Lung microvascular endothelial cell (primary cell): Measurements from ENCODE around the gene PIH1D2. TPM values are rescaled to one million over a fixed set of nuclear protein-coding genes. Genes with fewer than 3 reads are reported as not detected.
A peak's percentile ranks its signal among the peaks of the same experiment; 100 is the strongest.
"Not testable (repeated sequence)": the region's sequence is repeated elsewhere in the genome, so short reads cannot be mapped to it uniquely, and the experiment has no call there.

Experiments used
- DNase-seq, 2 donors: peaks; one replicate each; pipeline versions ENCODE4 v3.0.0 to v3.0.0-alpha.2; 2010; ENCODE audit warnings: low read depth in 2 of 2
- total RNA-seq: library from RNA; depleted of rRNA; stranded (reverse); fragments of >200 nt; gene quantifications from 2 replicates; pipeline ENCODE4 v1.2.1, GENCODE V29; 2014

The PIH1D2 gene
- total RNA-seq, 1 donor from 2014 or later = 0.40 TPM

GRCh38 chr11:112057170-112057569, 16.6 kb downstream of the PIH1D2 start:
- DNase-seq = no peak

DNA sequence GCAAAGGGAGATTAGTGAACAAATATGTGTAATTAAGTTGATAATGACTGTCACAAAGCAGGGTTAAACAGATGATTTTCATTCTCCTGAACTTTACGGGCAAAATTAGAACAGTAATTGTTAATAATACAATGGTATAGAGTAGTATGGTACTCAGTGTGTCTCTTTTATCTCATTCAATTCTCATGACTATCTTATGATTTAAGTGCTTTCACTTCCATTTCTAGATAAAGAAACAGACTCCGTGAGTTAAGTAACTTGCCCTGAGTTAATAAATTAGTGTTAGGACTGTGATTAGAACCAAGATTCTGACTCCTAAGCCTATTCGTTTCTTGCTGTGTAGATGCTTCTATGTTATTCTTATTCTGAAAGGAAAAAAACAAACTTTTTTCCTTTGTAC, 22.0 kb downstream of the PIH1D2 start:
- DNase-seq = no peak

DNA sequence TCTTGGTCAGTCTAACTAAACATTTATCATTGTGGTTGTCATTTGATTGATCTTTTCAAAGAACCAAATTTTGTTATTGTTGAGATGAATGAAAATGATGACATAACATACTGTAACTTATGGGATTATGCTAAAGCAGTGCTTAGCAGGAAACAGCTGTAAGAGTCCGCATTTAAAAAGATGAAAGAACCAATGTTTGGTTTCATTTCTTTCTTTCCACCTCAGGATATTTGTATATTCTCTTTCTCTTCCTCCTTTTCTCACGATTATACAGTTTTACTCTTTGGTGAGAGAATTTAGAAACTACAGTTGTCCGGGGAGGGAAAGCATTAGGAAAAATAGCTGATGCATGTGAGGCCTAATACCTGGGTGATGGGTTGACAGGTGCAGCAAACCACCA, 23.1 kb downstream of the PIH1D2 start:
- DNase-seq = no peak

DNA sequence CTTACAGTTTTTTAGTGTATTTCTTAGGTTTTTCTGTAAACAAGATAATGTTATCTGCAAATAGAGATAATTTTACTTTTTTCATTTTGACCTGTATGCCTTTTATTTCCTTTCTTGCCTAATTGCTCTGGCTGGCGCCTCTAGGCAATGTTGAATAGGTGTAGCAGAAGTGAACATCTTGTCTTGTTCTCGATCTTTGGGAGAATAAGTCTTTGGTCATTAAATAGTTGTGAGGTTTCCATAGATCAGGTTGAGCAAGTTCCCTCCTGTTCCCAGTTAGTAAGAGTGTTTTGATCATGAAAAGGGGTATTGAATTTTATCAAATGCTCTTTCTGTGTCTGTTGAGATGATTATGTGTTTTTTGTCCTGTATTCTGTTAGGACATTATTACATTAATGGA, 24.0 kb downstream of the PIH1D2 start:
- DNase-seq = no peak

DNA sequence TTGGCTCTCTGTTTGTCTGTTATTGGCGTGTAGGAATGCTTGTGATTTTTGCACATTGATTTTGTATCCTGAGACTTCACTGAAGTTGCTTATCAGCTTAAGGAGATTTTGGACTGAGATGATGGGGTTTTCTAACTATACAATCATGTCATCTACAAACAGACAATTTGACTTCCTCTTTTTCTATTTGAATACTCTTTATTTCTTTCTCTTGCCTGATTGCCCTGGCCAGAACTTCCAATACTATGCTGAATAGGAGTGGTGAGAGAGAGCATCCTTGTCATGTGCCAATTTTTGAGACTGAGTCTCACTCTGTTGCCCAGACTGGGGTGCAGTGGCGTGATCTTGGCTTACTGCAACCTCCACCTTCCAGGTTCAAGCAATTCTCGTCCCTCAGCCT, 25.6 kb downstream of the PIH1D2 start:
- DNase-seq = not testable (repeated sequence)

DNA sequence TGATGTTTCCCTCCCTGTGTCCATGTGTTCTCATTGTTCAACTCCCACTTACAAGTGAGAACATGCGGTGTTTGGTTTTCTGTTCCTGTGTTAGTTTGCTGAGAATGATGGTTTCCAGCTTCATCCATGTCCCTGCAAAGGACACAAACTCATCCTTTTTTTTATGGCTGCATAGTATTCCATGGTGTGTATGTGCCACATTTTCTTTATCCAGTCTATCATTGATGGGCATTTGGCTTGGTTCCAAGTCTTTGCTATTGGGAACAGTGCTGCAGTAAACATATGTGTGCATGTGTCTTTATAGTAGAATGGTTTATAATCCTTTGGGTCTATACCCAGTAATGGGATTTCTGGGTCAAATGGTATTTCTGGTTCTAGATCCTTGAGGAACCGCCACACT, 27.2 kb downstream of the PIH1D2 start:
- not testable (repeated sequence) for DNase-seq

- DNase-seq = no peak
Measured at GRCh38 chr11:112044961-112045360, 28.9 kb downstream of the PIH1D2 start.

DNA sequence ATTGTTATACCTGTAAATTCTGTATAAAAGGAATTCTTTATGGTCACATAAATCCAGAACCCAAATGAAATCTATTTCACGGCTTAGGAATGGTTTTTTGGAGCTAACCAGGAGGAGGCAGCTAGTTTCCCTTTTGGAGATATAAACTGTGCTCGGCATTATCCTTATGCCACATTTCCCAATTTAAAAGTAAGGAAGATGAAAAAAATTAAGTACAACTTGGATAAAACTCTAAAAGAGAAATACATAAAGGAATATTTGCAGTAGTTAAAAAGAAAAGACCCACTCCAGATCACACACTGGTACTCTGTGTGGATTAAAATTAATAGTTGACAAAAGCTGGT, 30.9 kb downstream of the PIH1D2 start:
- DNase-seq = no peak

DNA sequence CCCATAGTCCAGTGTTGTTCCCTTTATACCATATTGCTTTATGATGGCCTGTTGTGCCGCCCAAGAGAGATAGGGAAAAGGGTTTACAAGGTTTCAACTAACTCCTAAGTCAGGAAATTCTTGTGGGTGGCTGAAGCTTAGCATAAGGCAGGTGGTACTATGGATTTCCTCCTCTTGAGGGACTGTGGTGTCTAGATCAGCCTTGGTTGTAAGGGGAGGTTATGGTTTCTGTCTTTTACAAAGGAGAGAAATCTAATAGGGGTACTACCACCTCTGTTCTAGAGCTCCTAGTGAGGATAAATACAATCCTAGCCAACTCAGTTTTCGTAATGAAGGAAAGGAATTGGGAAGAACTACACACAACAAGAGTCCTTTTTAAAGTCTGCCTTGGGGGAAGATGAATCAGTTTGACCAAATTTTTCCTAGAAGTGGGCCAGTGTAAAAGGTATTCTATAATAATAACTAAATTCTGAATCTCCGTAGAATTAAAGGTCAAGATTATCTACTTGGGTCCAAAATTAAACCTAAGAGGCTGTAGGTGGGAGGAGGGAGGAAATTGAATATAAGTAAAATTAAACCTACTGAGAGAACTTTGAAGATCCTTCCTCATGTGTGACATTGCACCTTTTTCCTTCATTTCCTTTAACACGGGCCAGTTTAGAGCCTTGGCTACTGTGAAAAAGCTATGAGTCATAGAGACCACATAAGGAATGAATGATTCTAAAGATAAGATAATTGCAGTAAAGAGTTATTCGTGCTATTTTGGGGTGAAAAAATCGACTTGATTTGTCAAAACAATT, 31.5 kb downstream of the PIH1D2 start:
- peak; percentile 5 to 78 for DNase-seq

DNA sequence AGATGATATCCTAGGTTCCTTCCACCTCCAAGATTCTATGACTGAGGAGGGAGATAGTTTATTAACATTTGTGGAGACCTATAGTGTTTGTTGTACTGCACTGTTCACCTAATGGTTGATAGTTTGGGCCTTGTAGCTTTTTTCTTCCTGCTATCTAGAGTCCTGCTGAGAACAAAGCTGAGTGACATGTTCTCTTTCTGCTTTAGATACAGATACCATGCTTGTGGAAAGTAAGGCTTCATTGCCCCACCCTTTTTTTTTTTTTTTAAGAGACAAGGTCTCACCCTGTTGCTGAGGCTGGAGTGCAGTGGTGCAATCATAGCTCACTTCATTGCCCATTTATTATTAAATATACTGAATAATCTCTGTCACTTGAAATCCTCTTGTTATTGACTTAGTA, 36.3 kb downstream of the PIH1D2 start:
- no peak for DNase-seq

GRCh38 chr11:112033902-112034301, 39.9 kb downstream of the PIH1D2 start:
- DNase-seq = no peak

DNA sequence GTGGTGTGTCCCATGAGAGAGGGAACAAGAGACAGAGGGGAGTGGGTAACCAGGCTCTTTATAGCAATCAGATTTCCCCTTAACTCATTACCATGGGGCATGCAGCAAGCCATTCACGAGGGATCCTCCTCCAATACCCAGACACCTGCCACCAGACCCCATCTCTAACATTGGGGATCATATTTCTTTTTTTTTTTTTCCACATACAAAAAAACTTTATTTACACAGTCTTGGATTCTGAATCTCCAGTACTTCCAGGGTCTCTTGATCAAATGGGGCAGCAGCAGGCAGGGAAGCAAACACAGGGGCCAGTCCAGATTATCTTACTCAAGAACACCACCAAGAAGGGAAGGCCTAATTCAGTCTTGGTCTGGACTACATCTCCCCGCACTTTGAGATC, 44.4 kb downstream of the PIH1D2 start:
- no peak for DNase-seq

DNA sequence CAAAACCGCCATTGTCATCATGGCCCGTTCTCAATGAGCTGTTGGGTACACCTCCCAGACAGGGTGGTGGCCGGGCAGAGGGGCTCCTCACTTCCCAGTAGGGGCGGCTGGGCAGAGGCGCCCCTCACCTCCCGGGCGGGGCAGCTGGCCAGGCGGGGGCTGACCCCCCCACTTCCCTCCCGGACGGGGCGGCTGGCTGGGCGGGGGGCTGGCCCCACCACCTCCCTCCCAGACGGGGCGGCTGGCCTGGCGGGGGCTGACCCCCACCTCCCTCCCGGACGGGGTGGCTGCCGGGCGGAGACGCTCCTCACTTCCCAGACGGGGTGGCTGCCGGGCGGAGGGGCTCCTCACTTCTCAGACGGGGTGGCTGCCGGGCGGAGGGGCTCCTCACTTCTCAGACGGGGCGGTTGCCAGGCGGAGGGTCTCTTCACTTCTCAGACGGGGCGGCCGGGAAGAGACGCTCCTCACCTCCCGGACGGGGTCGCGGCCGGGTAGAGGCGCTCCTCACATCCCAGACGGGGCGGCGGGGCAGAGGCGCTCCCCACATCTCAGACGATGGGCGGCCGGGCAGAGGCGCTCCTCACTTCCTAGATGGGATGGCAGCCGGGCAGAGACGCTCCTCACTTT, 46.9 kb downstream of the PIH1D2 start:
- DNase-seq = not testable (repeated sequence)

DNA sequence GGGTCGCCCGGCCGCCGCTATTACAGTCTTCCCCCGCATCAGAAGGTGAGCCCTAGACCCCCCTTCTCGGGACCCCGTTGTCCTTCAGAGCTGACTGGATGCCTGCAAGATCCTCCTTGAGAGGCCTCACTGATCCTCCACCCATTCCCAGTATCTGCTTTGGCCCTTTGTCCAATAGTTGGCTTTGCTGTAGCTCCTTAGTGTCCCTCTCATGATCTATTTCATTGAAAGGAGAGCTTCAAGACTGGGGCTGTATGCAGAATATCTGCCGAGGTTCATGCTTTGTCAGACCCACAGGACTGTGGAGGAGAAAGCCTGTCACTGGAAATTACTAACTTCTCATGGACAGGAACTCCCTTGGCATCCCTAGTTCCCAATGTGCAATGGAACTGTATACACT, 48.1 kb downstream of the PIH1D2 start:
- DNase-seq = peak; percentile 9 to 17

DNA sequence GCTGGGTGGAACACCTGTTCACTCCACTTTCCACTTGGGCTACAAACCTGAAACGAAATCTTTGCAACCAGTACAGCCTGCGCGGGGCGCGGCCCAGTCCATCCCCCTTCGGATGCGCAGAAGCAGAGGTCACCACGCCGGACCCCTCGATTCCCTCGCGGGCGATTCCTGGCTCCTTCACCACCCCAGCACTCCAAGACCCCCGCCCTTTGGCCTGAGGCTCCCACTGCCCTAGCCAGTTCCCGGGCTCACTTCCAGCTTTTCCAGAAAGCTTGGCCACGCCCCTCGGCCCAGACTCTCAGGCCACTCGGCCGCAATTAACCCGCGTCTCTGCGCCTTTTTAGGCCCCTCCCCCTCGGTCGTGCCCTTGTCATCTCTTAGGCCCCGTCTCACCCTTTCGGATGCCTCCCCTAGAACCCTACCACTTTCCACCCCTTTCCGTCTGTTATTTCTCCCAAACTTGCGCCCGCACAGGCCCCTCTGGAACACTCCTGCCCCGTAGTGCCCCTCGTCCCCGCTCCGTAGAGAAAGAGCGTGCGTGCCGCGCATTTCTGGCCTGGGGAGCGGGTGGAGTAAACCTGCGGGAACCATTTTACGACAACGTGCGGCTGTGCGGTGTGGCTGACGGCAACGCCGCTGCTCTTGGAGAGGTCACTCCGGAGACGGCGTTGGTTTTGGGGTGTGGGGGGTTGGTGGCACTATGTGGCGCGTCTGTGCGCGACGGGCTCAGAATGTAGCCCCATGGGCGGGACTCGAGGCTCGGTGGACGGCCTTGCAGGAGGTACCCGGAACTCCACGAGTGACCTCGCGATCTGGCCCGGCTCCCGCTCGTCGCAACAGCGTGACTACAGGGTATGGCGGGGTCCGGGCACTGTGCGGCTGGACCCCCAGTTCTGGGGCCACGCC, 48.8 kb downstream of the PIH1D2 start, which contains the start of gene DLAT:
TSS of gene DLAT (plus strand) at position 636 of the 906 bp plus-strand sequence. CDS start at position 701, 65 bp downstream.
- DNase-seq = peak; percentile 80 to 84

DNA sequence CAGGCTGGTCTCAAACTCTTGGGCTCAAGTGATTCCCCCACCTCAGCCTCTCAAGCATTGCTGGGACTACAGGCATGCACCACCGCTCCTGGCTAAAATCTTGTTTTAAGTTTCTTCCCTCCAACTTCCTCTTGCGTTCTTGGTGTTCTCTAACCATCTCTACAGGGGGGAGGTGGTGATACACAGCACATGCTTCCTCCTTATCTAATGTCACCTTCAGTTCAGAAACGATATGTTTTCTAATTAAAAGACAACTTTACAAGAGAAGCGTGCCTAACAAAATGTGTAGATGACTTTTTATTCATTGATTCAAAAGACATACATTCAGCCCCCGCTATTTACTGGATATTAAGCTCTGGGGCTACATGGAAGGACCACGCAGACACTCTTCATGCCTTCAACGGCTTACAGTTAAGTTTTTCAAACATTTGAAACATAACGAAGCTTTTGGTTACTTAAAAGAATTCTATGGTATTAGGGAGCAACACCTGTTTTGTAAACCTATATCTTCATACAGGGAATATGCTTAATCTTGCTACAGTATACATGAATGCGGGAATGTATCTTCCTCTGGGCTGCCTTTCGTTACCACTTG, 49.5 kb downstream of the PIH1D2 start:
- DNase-seq = no peak

GRCh38 chr11:112023104-112023503, 50.7 kb downstream of the PIH1D2 start:
- peak in 1 of 2 donors; percentile 10 for DNase-seq

- DNase-seq = no peak
Measured at GRCh38 chr11:112019066-112019465, 54.8 kb downstream of the PIH1D2 start.
